A549 (cell line): ENCODE measurements around the gene DDIAS. TPM values are rescaled to one million over a fixed set of nuclear protein-coding genes. Genes with fewer than 3 reads are reported as not detected.

Experiments
- ATAC-seq, 2 experiments: fragments of 200-7000 bp in 1 of 2; fragments of >200 bp in 1 of 2; cut with Nextera tagmentation in 1 of 2; cut with Tn5 transposase in 1 of 2; 3 replicates each; pipeline versions ENCODE4 v1.8.0 to v1.9.1; 2018 to 2020; ENCODE audit warnings: mild to moderate bottlenecking in 1 of 2, moderate library complexity in 1 of 2
- CTCF ChIA-PET: fragments of 300-600 bp; sonication (Branson Sonifier 250); formaldehyde crosslinking; extraction: SDS; loops from one replicate; lab custom pipeline; 2021; ENCODE audit warnings: antibody characterized with exemption, inconsistent platforms; lab: Yijun Ruan, JAX
- POLR2A ChIA-PET: fragments of 350-600 bp; formaldehyde crosslinking; extraction: SDS; loops from one replicate; lab custom pipeline; 2021; ENCODE audit warnings: antibody characterized with exemption, inconsistent platforms; lab: Yijun Ruan, JAX
- DNase-seq, 2 experiments: peaks; one replicate each; pipeline versions ENCODE4 v3.0.0 to v3.0.0-alpha.2; 2011 to 2016; ENCODE audit warnings: low read depth in 1 of 2, low spot score in 1 of 2
- FAIRE-seq: peaks from 2 replicates; lab custom pipeline; 2011; peaks lifted over from hg19 to GRCh38; lab: Jason Lieb, UNC
- H3K27ac ChIP-seq, 2 experiments: fragments of >200 bp; sonication (Bioruptor Twin); formaldehyde crosslinking; 3 replicates each; pipeline ENCODE4 v1.5.1; 2016 to 2017
- H3K4me1 ChIP-seq: fragments of >200 bp; sonication (Bioruptor Twin); formaldehyde crosslinking; 3 replicates; pipeline ENCODE4 v1.6.1; 2016
- H3K4me2 ChIP-seq: fragments of >200 bp; sonication (Bioruptor Twin); formaldehyde crosslinking; 3 replicates; pipeline ENCODE4 v1.6.1; 2016
- H3K4me3 ChIP-seq: fragments of >200 bp; sonication (Bioruptor Twin); formaldehyde crosslinking; 3 replicates; pipeline ENCODE4 v1.5.1; 2016
- H3K9me3 ChIP-seq: fragments of >200 bp; sonication (Bioruptor Twin); formaldehyde crosslinking; 3 replicates; pipeline ENCODE4 v1.6.1; 2016
- BCL3 ChIP-seq: fragments of >200 bp; sonication (Bioruptor Twin); formaldehyde crosslinking; IDR thresholded peaks from 3 replicates; pipeline ENCODE4 v1.6.1; 2016
- CBX2 ChIP-seq: fragments of 200-600 bp; sonication (generic); IDR thresholded peaks from 2 replicates; pipeline ENCODE4 v1.6.1; 2016; ENCODE audit warnings: low read depth, mild to moderate bottlenecking, borderline replicate concordance
- CBX8 ChIP-seq: fragments of 200-600 bp; sonication (generic); IDR thresholded peaks from 2 replicates; pipeline ENCODE4 v1.6.1; 2016
- CEBPB ChIP-seq, 2 experiments: fragments of >200 bp in 1 of 2; sonication (Bioruptor Twin) in 1 of 2; formaldehyde crosslinking in 1 of 2; IDR thresholded peaks; 2 replicates each; pipeline ENCODE4 v1.6.1; 2012 to 2016
- CHD2 ChIP-seq: fragments of 150-350 bp; IDR thresholded peaks from 2 replicates; pipeline ENCODE4 v1.6.1; 2014; ENCODE audit warnings: low read length; ENCODE audit not compliant: partially characterized antibody
- EHF ChIP-seq: fragments of 250-450 bp; sonication (Bioruptor Pico); IDR thresholded peaks from 2 replicates; pipeline ENCODE4 v1.5.0; 2020; ENCODE audit warnings: mild to moderate bottlenecking
- ELK1 ChIP-seq: fragments of 150-350 bp; IDR thresholded peaks from 2 replicates; pipeline ENCODE4 v1.6.1; 2014; ENCODE audit warnings: low read depth, mild to moderate bottlenecking, low read length
- EP300 ChIP-seq, 2 experiments: fragments of >200 bp; sonication (Bioruptor Twin); formaldehyde crosslinking; IDR thresholded peaks; 2 replicates in 1 of 2; 3 replicates in 1 of 2; pipeline ENCODE4 v1.6.1; 2016 to 2017
- ESRRA ChIP-seq: fragments of 150-350 bp; IDR thresholded peaks from 2 replicates; pipeline ENCODE4 v1.6.1; 2014; ENCODE audit warnings: mild to moderate bottlenecking, low read length, borderline replicate concordance
- FOSL2 ChIP-seq, 2 experiments: fragments of 450-650 bp in 1 of 2; fragments of >200 bp in 1 of 2; sonication (Bioruptor Twin) in 1 of 2; formaldehyde crosslinking; IDR thresholded peaks; 2 replicates each; pipeline versions ENCODE4 v1.5.0 to v1.6.1; 2016 to 2020; ENCODE audit warnings: mild to moderate bottlenecking in 1 of 2, moderate library complexity in 1 of 2
- FOXS1 ChIP-seq: fragments of 250-450 bp; sonication (Bioruptor Pico); IDR thresholded peaks from 2 replicates; pipeline ENCODE4 v1.5.0; 2020; ENCODE audit warnings: mild to moderate bottlenecking, moderate library complexity
- GATA3 ChIP-seq: IDR thresholded peaks from 2 replicates; pipeline ENCODE4 v1.6.1; 2012; ENCODE audit warnings: borderline replicate concordance
- HDAC2 ChIP-seq: fragments of 200-600 bp; sonication (generic); IDR thresholded peaks from 2 replicates; pipeline ENCODE4 v1.6.1; 2016
- HES2 ChIP-seq: fragments of >200 bp; sonication (Bioruptor Twin); formaldehyde crosslinking; IDR thresholded peaks from 2 replicates; pipeline ENCODE4 v1.6.1; 2016
- HEYL ChIP-seq: fragments of 250-450 bp; sonication (Bioruptor Pico); IDR thresholded peaks from 2 replicates; pipeline ENCODE4 v1.8.0; 2021; ENCODE audit warnings: mild to moderate bottlenecking, moderate library complexity
- HOXB13 ChIP-seq: fragments of 250-450 bp; sonication (Bioruptor Pico); IDR thresholded peaks from 2 replicates; pipeline ENCODE4 v1.5.0; 2020; ENCODE audit warnings: low read depth, mild to moderate bottlenecking, moderate library complexity
- JUNB ChIP-seq: fragments of >200 bp; sonication (Bioruptor Twin); formaldehyde crosslinking; IDR thresholded peaks from 2 replicates; pipeline ENCODE4 v1.6.1; 2016
- MAFK ChIP-seq: fragments of 450-650 bp; IDR thresholded peaks from 2 replicates; pipeline ENCODE4 v1.6.1; 2014; ENCODE audit not compliant: partially characterized antibody
- MAZ ChIP-seq: fragments of 150-350 bp; IDR thresholded peaks from 2 replicates; pipeline ENCODE4 v1.6.1; 2014; ENCODE audit warnings: antibody characterized with exemption, low read depth, low read length, borderline replicate concordance
- PBX3 ChIP-seq: IDR thresholded peaks from 2 replicates; pipeline ENCODE4 v1.6.1; 2012
- PHF8 ChIP-seq: fragments of 200-600 bp; sonication (generic); IDR thresholded peaks from 2 replicates; pipeline ENCODE4 v1.6.1; 2016; ENCODE audit warnings: low read depth, mild to moderate bottlenecking, antibody characterized with exemption, moderate library complexity, borderline replicate concordance
- POLR2A ChIP-seq: IDR thresholded peaks from 2 replicates; pipeline ENCODE4 v1.6.1; 2012; ENCODE audit warnings: mild to moderate bottlenecking, low read length
- POLR2AphosphoS2 ChIP-seq: conservative IDR thresholded peaks from 2 replicates; pipeline ENCODE4 v1.6.1; 2012; ENCODE audit warnings: low read length, improper control_type of control experiment, inconsistent platforms
- RARB ChIP-seq: fragments of 250-450 bp; sonication (Bioruptor Pico); IDR thresholded peaks from 2 replicates; pipeline ENCODE4 v1.8.0; 2021; ENCODE audit warnings: mild to moderate bottlenecking, moderate library complexity
- RFX5 ChIP-seq: fragments of 450-650 bp; IDR thresholded peaks from 2 replicates; pipeline ENCODE4 v1.7.1; 2014; ENCODE audit warnings: antibody characterized with exemption, mild to moderate bottlenecking, moderate library complexity
- RNF2 ChIP-seq: fragments of 200-600 bp; sonication (generic); IDR thresholded peaks from 2 replicates; pipeline ENCODE4 v1.6.1; 2016; ENCODE audit warnings: low read depth, mild to moderate bottlenecking, antibody characterized with exemption, moderate library complexity, borderline replicate concordance
- SMC3 ChIP-seq: fragments of >200 bp; sonication (Bioruptor Twin); formaldehyde crosslinking; IDR thresholded peaks from 3 replicates; pipeline ENCODE4 v1.6.1; 2018; ENCODE audit warnings: inconsistent platforms
- SREBF2 ChIP-seq: fragments of 450-650 bp; IDR thresholded peaks from 2 replicates; pipeline ENCODE4 v1.6.1; 2014; ENCODE audit warnings: mild to moderate bottlenecking, moderate library complexity
- TP53 ChIP-seq: fragments of 250-450 bp; sonication (Bioruptor Pico); IDR thresholded peaks from 2 replicates; pipeline ENCODE4 v1.5.0; 2021; ENCODE audit warnings: mild to moderate bottlenecking, moderate library complexity
- USF2 ChIP-seq: fragments of 450-650 bp; IDR thresholded peaks from 2 replicates; pipeline ENCODE4 v1.6.1; 2014; ENCODE audit warnings: antibody characterized with exemption
- ZC3H11A ChIP-seq: fragments of 450-650 bp; IDR thresholded peaks from 2 replicates; pipeline ENCODE4 v1.6.1; 2014; ENCODE audit warnings: antibody characterized with exemption, mild to moderate bottlenecking
- ZFP36 ChIP-seq: fragments of 450-650 bp; IDR thresholded peaks from 2 replicates; pipeline ENCODE4 v1.6.1; 2014; ENCODE audit warnings: borderline replicate concordance; ENCODE audit not compliant: partially characterized antibody
- WGBS: methylation state at CpG from one replicate; pipeline ENCODE4 v1.1.6; 2017; ENCODE audit errors: missing lambda C conversion rate; 5-methylcytosine and 5-hydroxymethylcytosine counted together
- polyA plus RNA-seq, 4 experiments: library from polyadenylated mRNA; depleted of rRNA in 3 of 4; stranded (reverse); fragments of >200 nt; fragmentation: RNase III in 1 of 4; extraction: RNeasy Plus Mini Kit Qiagen cat#74134 plus additional on column Dnase treatment in 1 of 4; gene quantifications; 2 replicates in 3 of 4; 3 replicates in 1 of 4; pipeline ENCODE4 v1.2.3, GENCODE V29; 2011 to 2017

The DDIAS gene
- polyA plus RNA-seq, 2 of the 4 experiments (the other 2 are of a cell fraction) = 14.7 to 23.9 TPM

GRCh38 chr11:82862379-82862778 lies 39.2 kb upstream of the DDIAS start:
- Histone ChIP-seq H3K9me3 (no peaks in the 10 kb centered on the region), H3K4me3 (no peak overlapping the region), H3K4me1 (peaks cover 34% of the 10 kb centered on the region), H3K27ac (no peak overlapping the region), H3K4me2 (no peak overlapping the region)
- no peak for DNase-seq
- no peak for FAIRE-seq
- POLR2A ChIA-PET = no interaction called here
- ATAC-seq = no peak
- WGBS = 76% methylated on average over 2 of the region's 2 CpGs
- CTCF ChIA-PET = interaction anchor here (0.9 to 1.7 kb wide), 5 partner anchors 15 to 305 kb away, joined by 3 to 7 read pairs (median 4); no protein-coding TSS in a partner anchor
- no peak for TF ChIP-seq BCL3
- TF ChIP-seq CEBPB (IDR thresholded peaks at IDR 0.05) = no peak
- TF ChIP-seq JUNB = no peak
- no peak for TF ChIP-seq ZFP36
- TF ChIP-seq PBX3 = no peak
- no peak for TF ChIP-seq EHF (CRISPR knock-in tag)
- no peak for TF ChIP-seq RNF2
- no peak for TF ChIP-seq TP53
- TF ChIP-seq MAFK = no peak
- no peak for TF ChIP-seq POLR2A
- no peak for TF ChIP-seq RARB (CRISPR knock-in tag)
- no peak for TF ChIP-seq HEYL (CRISPR knock-in tag)
- TF ChIP-seq CBX2 = no peak
- no peak for TF ChIP-seq SMC3
- TF ChIP-seq FOXS1 (CRISPR knock-in tag) = no peak
- no peak for TF ChIP-seq FOSL2 (IDR thresholded peaks at IDR 0.05)
- TF ChIP-seq FOSL2 (CRISPR knock-in tag; IDR thresholded peaks at IDR 0.05) = no peak
- TF ChIP-seq EP300 (IDR thresholded peaks at IDR 0.05) = no peak
- no peak for TF ChIP-seq ELK1
- no peak for TF ChIP-seq GATA3
- TF ChIP-seq RFX5 = no peak

- DNase-seq = no peak
- FAIRE-seq = no peak
- Histone ChIP-seq H3K4me1 (peaks cover 27% of the 10 kb centered on the region), H3K4me2 (no peak overlapping the region), H3K27ac (no peak overlapping the region), H3K4me3 (no peak overlapping the region), H3K9me3 (no peaks in the 10 kb centered on the region)
- 98% methylated on average over 2 of the region's 2 CpGs for WGBS
- ATAC-seq = no peak
- POLR2A ChIA-PET = no interaction called here
- CTCF ChIA-PET = interaction anchor here (0.6 to 1.7 kb wide), 8 partner anchors 16 to 304 kb away, joined by 3 to 7 read pairs (median 3); no protein-coding TSS in a partner anchor
- TF ChIP-seq MAZ = no peak
- no peak for TF ChIP-seq CBX8
- no peak for TF ChIP-seq CBX2
- TF ChIP-seq SREBF2 = no peak
- TF ChIP-seq HOXB13 = no peak
- no peak for TF ChIP-seq ZC3H11A
- no peak for TF ChIP-seq BCL3
- TF ChIP-seq HES2 = no peak
- TF ChIP-seq USF2 = no peak
- no peak for TF ChIP-seq CHD2
- no peak for TF ChIP-seq ESRRA
- TF ChIP-seq PHF8 = no peak
- no peak for TF ChIP-seq RARB (CRISPR knock-in tag)
- TF ChIP-seq HEYL (CRISPR knock-in tag) = no peak
- TF ChIP-seq EHF (CRISPR knock-in tag) = no peak
- no peak for TF ChIP-seq HDAC2
- TF ChIP-seq POLR2AphosphoS2 = no peak
- TF ChIP-seq ELK1 = no peak
These were observed 38.3 kb upstream of the DDIAS start for GRCh38 chr11:82863209-82863608.
